GM10248 (cell line): ENCODE data around the gene CLASP1.

Experiments used
- CTCF ChIA-PET: fragments of 300-600 bp; sonication (Branson Sonifier 250); formaldehyde crosslinking; extraction: SDS; loops from one replicate; lab custom pipeline; 2021; ENCODE audit warnings: antibody characterized with exemption; lab: Yijun Ruan, JAX
- POLR2A ChIA-PET: fragments of 350-650 bp; sonication (Branson Sonifier 250); formaldehyde crosslinking; extraction: SDS; loops from one replicate; lab custom pipeline; 2020; ENCODE audit warnings: antibody characterized with exemption; lab: Yijun Ruan, JAX
- DNase-seq: peaks from one replicate; pipeline ENCODE4 v3.0.0; 2012; ENCODE audit errors: extremely low spot score
- TF ChIP-seq, protein P1 (sequence below): IDR thresholded peaks from 2 replicates; pipeline ENCODE4 v1.5.1; 2012; ENCODE audit warnings: mild to moderate bottlenecking, low read depth; ENCODE audit errors: extremely low read depth, missing control alignments, control extremely low read depth

CLASP1 gene

DNA sequence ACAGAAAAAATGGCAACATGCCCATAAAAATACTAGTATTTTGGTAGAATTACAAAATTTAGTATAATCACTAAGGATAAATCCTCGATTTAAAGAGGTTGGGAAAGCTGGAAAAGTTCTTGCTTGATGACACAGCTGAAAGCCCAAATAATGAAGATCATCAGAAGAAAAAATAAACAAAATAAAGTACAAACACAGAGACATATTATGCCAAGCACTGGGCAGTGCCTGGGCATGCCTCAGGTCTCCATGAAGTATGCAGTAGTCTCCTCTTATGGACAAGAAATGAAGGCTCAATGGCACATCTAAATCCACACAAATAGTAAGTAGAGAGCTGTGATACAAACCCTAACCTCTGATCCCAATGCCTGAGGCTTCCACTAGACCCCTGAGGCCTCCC, 60.9 kb downstream of the CLASP1 start:
- no peak for DNase-seq
- TF ChIP-seq, protein P1, sequence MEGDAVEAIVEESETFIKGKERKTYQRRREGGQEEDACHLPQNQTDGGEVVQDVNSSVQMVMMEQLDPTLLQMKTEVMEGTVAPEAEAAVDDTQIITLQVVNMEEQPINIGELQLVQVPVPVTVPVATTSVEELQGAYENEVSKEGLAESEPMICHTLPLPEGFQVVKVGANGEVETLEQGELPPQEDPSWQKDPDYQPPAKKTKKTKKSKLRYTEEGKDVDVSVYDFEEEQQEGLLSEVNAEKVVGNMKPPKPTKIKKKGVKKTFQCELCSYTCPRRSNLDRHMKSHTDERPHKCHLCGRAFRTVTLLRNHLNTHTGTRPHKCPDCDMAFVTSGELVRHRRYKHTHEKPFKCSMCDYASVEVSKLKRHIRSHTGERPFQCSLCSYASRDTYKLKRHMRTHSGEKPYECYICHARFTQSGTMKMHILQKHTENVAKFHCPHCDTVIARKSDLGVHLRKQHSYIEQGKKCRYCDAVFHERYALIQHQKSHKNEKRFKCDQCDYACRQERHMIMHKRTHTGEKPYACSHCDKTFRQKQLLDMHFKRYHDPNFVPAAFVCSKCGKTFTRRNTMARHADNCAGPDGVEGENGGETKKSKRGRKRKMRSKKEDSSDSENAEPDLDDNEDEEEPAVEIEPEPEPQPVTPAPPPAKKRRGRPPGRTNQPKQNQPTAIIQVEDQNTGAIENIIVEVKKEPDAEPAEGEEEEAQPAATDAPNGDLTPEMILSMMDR: no peak
- CTCF ChIA-PET: interaction anchor here (0.9 to 2.6 kb wide), 5 partner anchors 8 to 25 kb away, joined by 3 to 12 read pairs (median 5); no protein-coding TSS in a partner anchor
- POLR2A ChIA-PET: no interaction called here

DNA sequence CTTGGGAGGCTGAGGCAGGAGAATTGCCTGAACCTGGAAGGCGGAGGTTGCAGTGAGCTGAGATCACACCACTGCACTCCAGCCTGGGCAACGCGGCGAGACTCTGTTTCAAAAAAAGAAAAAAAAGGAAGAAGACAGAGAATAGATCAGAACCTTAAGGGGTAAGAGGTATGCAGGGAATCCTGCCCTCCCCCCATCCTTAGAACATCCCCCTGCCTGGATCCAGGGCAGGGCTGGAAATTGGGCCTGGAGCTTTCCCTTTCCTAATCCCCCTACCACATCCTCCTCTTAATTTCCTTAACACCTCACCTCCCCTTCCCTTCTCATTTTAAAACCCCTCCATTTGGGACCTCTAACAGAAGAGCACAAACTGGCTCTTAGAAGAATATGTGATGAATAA, 62.1 kb downstream of the CLASP1 start:
- no peak for DNase-seq
- CTCF ChIA-PET: interaction anchor here (0.7 to 2.6 kb wide), 6 partner anchors 9 to 53 kb away, joined by 3 to 12 read pairs (median 3); no protein-coding TSS in a partner anchor
- TF ChIP-seq, protein P1: no peak
- POLR2A ChIA-PET: interaction anchor here (0.6 kb wide), 1 partner anchor 13 kb away, joined by 3 read pairs; no protein-coding TSS in a partner anchor

DNA sequence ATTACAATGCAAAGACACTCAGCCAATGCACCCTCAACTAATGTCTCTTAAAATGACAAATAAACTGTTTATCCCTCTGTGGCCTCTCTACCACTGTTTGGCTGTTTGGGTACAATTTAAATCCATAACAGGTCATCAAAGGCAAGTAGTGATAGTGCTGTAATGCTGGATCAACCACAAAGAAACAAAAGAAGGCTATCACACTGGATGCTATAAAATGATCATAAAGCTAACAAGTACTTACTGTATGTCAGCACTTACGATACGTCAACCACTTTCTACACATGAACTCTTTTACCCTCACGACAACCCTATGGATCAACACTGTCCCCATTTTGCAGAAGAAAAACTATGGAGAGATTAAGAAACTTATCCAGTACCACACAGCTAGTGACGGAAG, 64.5 kb downstream of the CLASP1 start:
- TF ChIP-seq, protein P1: no peak
- no peak for DNase-seq
- ChIA-PET POLR2A (interaction anchor here (0.9 kb wide), 1 partner anchor 53 kb away, joined by 3 read pairs; no protein-coding TSS in a partner anchor), CTCF (interaction anchor here (1.0 to 2.0 kb wide), 5 partner anchors 9 to 37 kb away, joined by 3 to 7 read pairs (median 4); no protein-coding TSS in a partner anchor)

DNA sequence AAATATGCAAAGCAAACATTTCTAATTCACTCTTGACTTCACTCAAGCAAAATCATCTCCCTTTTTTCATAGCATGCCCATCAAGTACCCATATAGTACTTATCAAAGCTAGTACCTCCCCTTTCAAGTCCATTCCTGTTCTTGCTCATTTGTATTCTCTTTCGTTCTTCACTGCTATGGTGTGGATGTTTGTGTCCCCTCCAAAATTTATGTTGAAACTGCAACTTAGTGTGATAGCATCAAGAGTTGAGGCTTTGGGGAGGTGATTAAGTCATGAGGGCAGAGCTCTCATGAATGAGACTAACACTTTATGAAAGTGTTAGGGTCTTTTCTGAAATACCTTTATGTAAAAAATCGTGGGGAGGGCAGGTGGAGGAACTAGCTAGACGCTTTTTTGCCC, 65.7 kb downstream of the CLASP1 start:
- CTCF ChIA-PET: interaction anchor here (1.5 kb wide), 1 partner anchor 16 kb away, joined by 4 read pairs; no protein-coding TSS in a partner anchor
- TF ChIP-seq, protein P1: no peak
- POLR2A ChIA-PET: no interaction called here
- DNase-seq: no peak

GRCh38 chr2:121582272-121582671, 67.0 kb downstream of the CLASP1 start:
- DNase-seq: no peak
- ChIA-PET POLR2A (no interaction called here), CTCF (no interaction called here)
- TF ChIP-seq, protein P1: no peak

GRCh38 chr2:121579309-121579708, 70.0 kb downstream of the CLASP1 start:
- ChIA-PET CTCF (no interaction called here), POLR2A (no interaction called here)
- TF ChIP-seq, protein P1: no peak
- no peak for DNase-seq
